Adrenal gland (tissue), 5 donors: ENCODE results near the gene TPCN1.
A peak's percentile ranks its signal among the peaks of the same experiment; 100 is the strongest.

Experiments used
- POLR2A ChIP-seq, 2 donors: fragments of 450-650 bp; IDR thresholded peaks; one replicate each; pipeline ENCODE4 v1.6.1; 2017; ENCODE audit warnings: antibody characterized with exemption in 2 of 2, mild to moderate bottlenecking in 2 of 2, moderate library complexity in 1 of 2
- TF ChIP-seq, protein P1 (sequence below), 6 experiments: fragments of 450-650 bp in 4 of 6; fragments of 200-600 bp in 2 of 6; sonication (generic) in 1 of 6; IDR thresholded peaks; 1 replicate in 5 of 6; 2 replicates in 1 of 6; pipeline versions ENCODE4 v1.5.1 to v1.8.0; 2016 to 2021; ENCODE audit warnings: antibody characterized with exemption in 6 of 6, mild to moderate bottlenecking in 2 of 6, moderate library complexity in 1 of 6
- donor health status: DM: no; HTN: no; CAD: no.

DNA sequence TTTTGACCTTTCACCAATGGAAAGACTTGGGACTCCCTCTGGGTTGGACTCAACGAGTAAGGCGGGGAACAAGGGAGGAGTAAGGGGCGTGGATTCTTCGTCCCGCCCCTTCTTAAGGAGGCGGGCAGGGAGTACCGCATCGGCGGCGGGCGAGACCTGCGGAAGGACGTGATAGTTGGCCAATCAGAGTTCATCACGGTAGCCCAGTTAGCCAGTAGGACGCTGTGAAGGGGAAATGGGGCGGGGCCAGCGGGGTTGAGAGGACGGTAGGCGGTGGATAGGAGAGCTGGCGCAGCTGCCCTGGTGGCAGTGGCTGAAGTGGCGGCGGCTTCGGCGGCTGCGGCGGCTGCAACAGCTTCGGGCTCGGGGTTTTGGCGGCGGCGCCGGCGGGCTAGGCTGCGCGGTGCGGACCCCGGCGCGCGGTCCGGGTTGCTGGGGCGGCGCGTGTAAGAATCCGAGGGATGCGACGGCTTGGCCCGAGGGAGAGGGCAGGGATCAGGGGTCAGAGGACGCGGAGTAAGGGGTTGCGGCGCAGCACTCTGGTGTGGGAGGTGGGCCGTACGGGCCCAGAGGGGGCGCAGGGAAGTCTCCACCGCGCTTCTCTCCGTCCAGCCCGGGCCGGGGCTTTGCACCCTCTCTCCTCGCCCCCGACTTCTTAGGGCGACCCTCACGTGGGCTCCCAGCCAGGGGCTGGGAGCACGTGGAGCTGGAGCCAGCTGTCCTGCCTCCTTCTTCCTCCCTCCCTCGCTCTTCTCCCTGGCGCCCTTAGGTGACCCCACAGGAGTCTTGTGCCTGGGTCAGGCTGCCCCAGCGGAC is at the start of gene TPCN1:
- TF ChIP-seq, protein P1, sequence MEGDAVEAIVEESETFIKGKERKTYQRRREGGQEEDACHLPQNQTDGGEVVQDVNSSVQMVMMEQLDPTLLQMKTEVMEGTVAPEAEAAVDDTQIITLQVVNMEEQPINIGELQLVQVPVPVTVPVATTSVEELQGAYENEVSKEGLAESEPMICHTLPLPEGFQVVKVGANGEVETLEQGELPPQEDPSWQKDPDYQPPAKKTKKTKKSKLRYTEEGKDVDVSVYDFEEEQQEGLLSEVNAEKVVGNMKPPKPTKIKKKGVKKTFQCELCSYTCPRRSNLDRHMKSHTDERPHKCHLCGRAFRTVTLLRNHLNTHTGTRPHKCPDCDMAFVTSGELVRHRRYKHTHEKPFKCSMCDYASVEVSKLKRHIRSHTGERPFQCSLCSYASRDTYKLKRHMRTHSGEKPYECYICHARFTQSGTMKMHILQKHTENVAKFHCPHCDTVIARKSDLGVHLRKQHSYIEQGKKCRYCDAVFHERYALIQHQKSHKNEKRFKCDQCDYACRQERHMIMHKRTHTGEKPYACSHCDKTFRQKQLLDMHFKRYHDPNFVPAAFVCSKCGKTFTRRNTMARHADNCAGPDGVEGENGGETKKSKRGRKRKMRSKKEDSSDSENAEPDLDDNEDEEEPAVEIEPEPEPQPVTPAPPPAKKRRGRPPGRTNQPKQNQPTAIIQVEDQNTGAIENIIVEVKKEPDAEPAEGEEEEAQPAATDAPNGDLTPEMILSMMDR (IDR thresholded peaks at IDR 0.05), result peak in 2 of 6 experiments; percentile 17 to 35
- TF ChIP-seq POLR2A (IDR thresholded peaks at IDR 0.05), result peak; percentile 98 to 100
